Activated CD4-positive, alpha-beta T cell treated with anti-CD3 and anti-CD28 coated beads for 36 hours (primary cell): ENCODE data around the gene LRRK1. TPM values are rescaled to one million over a fixed set of nuclear protein-coding genes. Genes with fewer than 3 reads are reported as not detected.

Source experiments
- ATAC-seq: fragments of 200-7000 bp; cut with Tn5 transposase; one replicate; pipeline ENCODE4 v1.10.0; 2021; ENCODE audit warnings: mild to moderate bottlenecking, moderate library complexity
- CTCF ChIA-PET: fragments of 350-600 bp; sonication (Branson Sonifier 250); formaldehyde crosslinking; loops from one replicate; lab custom pipeline; 2021; ENCODE audit warnings: antibody characterized with exemption; lab: Charles Lee
- POLR2A ChIA-PET: fragments of 350-600 bp; sonication (Branson Sonifier 250); formaldehyde crosslinking; loops from one replicate; lab custom pipeline; 2021; ENCODE audit warnings: antibody characterized with exemption, inconsistent platforms; lab: Charles Lee
- DNase-seq: peaks from one replicate; pipeline ENCODE4 v3.0.0-alpha.2; 2020
- H3K27ac Mint-ChIP-seq: one replicate; pipeline ENCODE4 v1.8.0; 2021; ENCODE audit warnings: mixed read lengths
- H3K27me3 Mint-ChIP-seq: one replicate; pipeline ENCODE4 v1.8.0; 2021; ENCODE audit warnings: mixed read lengths
- H3K36me3 Mint-ChIP-seq: one replicate; pipeline ENCODE4 v1.8.0; 2021; ENCODE audit warnings: low read depth, mixed read lengths
- H3K4me1 Mint-ChIP-seq: one replicate; pipeline ENCODE4 v1.8.0; 2021; ENCODE audit warnings: mixed read lengths
- H3K4me3 Mint-ChIP-seq: one replicate; pipeline ENCODE4 v1.8.0; 2021; ENCODE audit warnings: mild to moderate bottlenecking, moderate library complexity, mixed read lengths
- H3K9me3 Mint-ChIP-seq: one replicate; pipeline ENCODE4 v1.8.0; 2021; ENCODE audit warnings: low read depth, mixed read lengths
- intact Hi-C, 2 experiments: fragments of 100-400 bp; cut with DNase I in 1 of 2; cut with micrococcal nuclease in 1 of 2; formaldehyde crosslinking; loops; one replicate each; pipeline versions ENCODE4 v1.14.2 to v1.15.1; 2022 to 2024; cut with DNase I, micrococcal nuclease
- total RNA-seq, 2 experiments: library from RNA; stranded (reverse); gene quantifications; one replicate each; pipeline ENCODE4 v1.2.3, GENCODE V29; 2021

Gene LRRK1
- total RNA-seq, 2 experiments from 2014 or later: 0.35 to 0.73 TPM

- H3K9me3 Mint-ChIP-seq: peaks cover 12% of the 10 kb centered on the region
- H3K27ac Mint-ChIP-seq: no peak overlapping the region
- intact Hi-C loops: no loop called here
- CTCF ChIA-PET: interaction anchor here (0.7 to 1.5 kb wide), 2 partner anchors 17 to 31 kb away, joined by 4 read pairs; no protein-coding TSS in a partner anchor
- H3K4me3 Mint-ChIP-seq: no peak overlapping the region
- H3K27me3 Mint-ChIP-seq: peaks cover 37% of the 10 kb centered on the region
- H3K4me1 Mint-ChIP-seq: no peaks in the 10 kb centered on the region
- POLR2A ChIA-PET: no interaction called here
- no peak for ATAC-seq
- no peak for DNase-seq
- no peaks in the 10 kb centered on the region for H3K36me3 Mint-ChIP-seq
Measured at GRCh38 chr15:101039461-101039860, 120.3 kb downstream of the LRRK1 start.

- no peak overlapping the region for H3K27ac Mint-ChIP-seq
- H3K4me3 Mint-ChIP-seq: no peak overlapping the region
- no peaks in the 10 kb centered on the region for H3K36me3 Mint-ChIP-seq
- intact Hi-C loops: no loop called here
- no peak for ATAC-seq
- H3K4me1 Mint-ChIP-seq: no peaks in the 10 kb centered on the region
- ChIA-PET POLR2A (no interaction called here), CTCF (no interaction called here)
- peaks cover 3% of the 10 kb centered on the region for H3K9me3 Mint-ChIP-seq
- H3K27me3 Mint-ChIP-seq: peaks cover 24% of the 10 kb centered on the region
- DNase-seq: no peak
Measured at GRCh38 chr15:101042320-101042719, 123.2 kb downstream of the LRRK1 start.

GRCh38 chr15:101043011-101043410 is 123.9 kb downstream of the LRRK1 start:
- ATAC-seq (no peak), DNase-seq (no peak)
- H3K27me3 Mint-ChIP-seq: peaks cover 24% of the 10 kb centered on the region
- POLR2A ChIA-PET: no interaction called here
- intact Hi-C loops: no loop called here
- H3K36me3 Mint-ChIP-seq: no peaks in the 10 kb centered on the region
- H3K4me3 Mint-ChIP-seq: no peak overlapping the region
- H3K27ac Mint-ChIP-seq: no peak overlapping the region
- H3K4me1 Mint-ChIP-seq: no peaks in the 10 kb centered on the region
- CTCF ChIA-PET: no interaction called here
- H3K9me3 Mint-ChIP-seq: peaks cover 3% of the 10 kb centered on the region

GRCh38 chr15:101043911-101044624 is 124.9 kb downstream of the LRRK1 start:
- Mint-ChIP-seq H3K36me3 (no peaks in the 10 kb centered on the region), H3K27ac (no peak overlapping the region), H3K4me3 (no peak overlapping the region), H3K27me3 (peaks cover 19% of the 10 kb centered on the region), H3K4me1 (no peaks in the 10 kb centered on the region), H3K9me3 (no peaks in the 10 kb centered on the region)
- no peak for DNase-seq
- intact Hi-C loops: no loop called here
- ATAC-seq: no peak
- POLR2A ChIA-PET: no interaction called here
- CTCF ChIA-PET: no interaction called here

- ChIA-PET POLR2A (no interaction called here), CTCF (no interaction called here)
- no peaks in the 10 kb centered on the region for H3K36me3 Mint-ChIP-seq
- no peak overlapping the region for H3K27ac Mint-ChIP-seq
- no peaks in the 10 kb centered on the region for H3K4me1 Mint-ChIP-seq
- intact Hi-C loops: no loop called here
- no peak overlapping the region for H3K4me3 Mint-ChIP-seq
- H3K27me3 Mint-ChIP-seq: peaks cover 16% of the 10 kb centered on the region
- ATAC-seq (no peak), DNase-seq (no peak)
- no peaks in the 10 kb centered on the region for H3K9me3 Mint-ChIP-seq
Measured at GRCh38 chr15:101044625-101045235, 125.6 kb downstream of the LRRK1 start.

- Mint-ChIP-seq H3K27me3 (peaks cover 16% of the 10 kb centered on the region), H3K4me1 (no peaks in the 10 kb centered on the region), H3K27ac (no peak overlapping the region), H3K9me3 (no peaks in the 10 kb centered on the region), H3K36me3 (no peaks in the 10 kb centered on the region), H3K4me3 (no peak overlapping the region)
- CTCF ChIA-PET: no interaction called here
- no peak for DNase-seq
- ATAC-seq: no peak
- intact Hi-C loops: no loop called here
- POLR2A ChIA-PET: no interaction called here
Measured at GRCh38 chr15:101045236-101045646, 126.1 kb downstream of the LRRK1 start.

- Mint-ChIP-seq H3K9me3 (no peaks in the 10 kb centered on the region), H3K27me3 (peaks cover 16% of the 10 kb centered on the region), H3K4me3 (no peak overlapping the region), H3K36me3 (no peaks in the 10 kb centered on the region), H3K4me1 (no peaks in the 10 kb centered on the region), H3K27ac (no peak overlapping the region)
- DNase-seq (no peak), ATAC-seq (no peak)
- intact Hi-C loops: no loop called here
- CTCF ChIA-PET: no interaction called here
- POLR2A ChIA-PET: no interaction called here
Measured at GRCh38 chr15:101045835-101046691, 126.9 kb downstream of the LRRK1 start.

GRCh38 chr15:101046826-101047225 is 127.7 kb downstream of the LRRK1 start:
- intact Hi-C loops: no loop called here
- ATAC-seq (no peak), DNase-seq (no peak)
- CTCF ChIA-PET: interaction anchor here (1.2 kb wide), 1 partner anchor 40 kb away, joined by 4 read pairs; no protein-coding TSS in a partner anchor
- POLR2A ChIA-PET: no interaction called here
- Mint-ChIP-seq H3K27me3 (peaks cover 13% of the 10 kb centered on the region), H3K4me3 (no peak overlapping the region), H3K36me3 (no peaks in the 10 kb centered on the region), H3K27ac (no peak overlapping the region), H3K4me1 (no peaks in the 10 kb centered on the region), H3K9me3 (no peaks in the 10 kb centered on the region)

- POLR2A ChIA-PET: no interaction called here
Measured at GRCh38 chr15:101047301-101047781, 128.2 kb downstream of the LRRK1 start.

GRCh38 chr15:101048176-101048575 is 129.0 kb downstream of the LRRK1 start:
- CTCF ChIA-PET: interaction anchor here (1.4 kb wide), 1 partner anchor 32 kb away, joined by 6 read pairs; no protein-coding TSS in a partner anchor
- H3K27me3 Mint-ChIP-seq: peaks cover 2% of the 10 kb centered on the region
- no peak overlapping the region for H3K4me3 Mint-ChIP-seq
- no peaks in the 10 kb centered on the region for H3K36me3 Mint-ChIP-seq
- intact Hi-C loops: no loop called here
- H3K9me3 Mint-ChIP-seq: no peaks in the 10 kb centered on the region
- DNase-seq (no peak), ATAC-seq (no peak)
- H3K4me1 Mint-ChIP-seq: no peaks in the 10 kb centered on the region
- POLR2A ChIA-PET: no interaction called here
- no peak overlapping the region for H3K27ac Mint-ChIP-seq

More at GRCh38 chr15:101047301-101047781, 128.2 kb downstream of the LRRK1 start:
- Mint-ChIP-seq H3K27me3 (peaks cover 7% of the 10 kb centered on the region), H3K4me3 (no peak overlapping the region), H3K36me3 (no peaks in the 10 kb centered on the region), H3K27ac (no peak overlapping the region), H3K9me3 (no peaks in the 10 kb centered on the region), H3K4me1 (no peaks in the 10 kb centered on the region)
- DNase-seq (no peak), ATAC-seq (no peak)
- intact Hi-C loops: no loop called here
- CTCF ChIA-PET: interaction anchor here (1.2 to 1.4 kb wide), 2 partner anchors 31 to 41 kb away, joined by 4 to 6 read pairs; no protein-coding TSS in a partner anchor

GRCh38 chr15:101048581-101049030 is 129.4 kb downstream of the LRRK1 start:
- ATAC-seq: no peak
- DNase-seq: no peak
- Mint-ChIP-seq H3K27me3 (peaks cover 2% of the 10 kb centered on the region), H3K9me3 (no peaks in the 10 kb centered on the region), H3K4me1 (no peaks in the 10 kb centered on the region), H3K4me3 (no peak overlapping the region), H3K36me3 (no peaks in the 10 kb centered on the region), H3K27ac (no peak overlapping the region)
- intact Hi-C loops: no loop called here
- ChIA-PET POLR2A (no interaction called here), CTCF (interaction anchor here (1.4 kb wide), 1 partner anchor 32 kb away, joined by 6 read pairs; no protein-coding TSS in a partner anchor)
